Endodermal cell (in vitro differentiated cells): Measurements from ENCODE around the gene NELFA. TPM values are rescaled to one million over a fixed set of nuclear protein-coding genes. Genes with fewer than 3 reads are reported as not detected.

Experiments
- DNase-seq: peaks from one replicate; pipeline ENCODE4 v3.0.0-alpha.2; 2017
- H3K27ac ChIP-seq: 2 replicates; pipeline ENCODE4 v1.5.1; 2013; ENCODE audit warnings: mild to moderate bottlenecking, low read depth, low read length, moderate library complexity
- H3K27me3 ChIP-seq: 2 replicates; pipeline ENCODE4 v1.6.1; 2013; ENCODE audit warnings: mild to moderate bottlenecking, low read length, moderate library complexity; ENCODE audit not compliant: insufficient read depth, control insufficient read depth, poor library complexity, severe bottlenecking
- H3K36me3 ChIP-seq: 2 replicates; pipeline ENCODE4 v1.7.0; 2013; ENCODE audit warnings: mild to moderate bottlenecking, low read length, moderate library complexity; ENCODE audit not compliant: control insufficient read depth, insufficient read depth
- H3K4me1 ChIP-seq: one replicate; pipeline ENCODE4 v1.7.0; 2013; ENCODE audit warnings: low read length; ENCODE audit not compliant: control insufficient read depth, insufficient read depth
- H3K4me3 ChIP-seq: 2 replicates; pipeline ENCODE4 v1.5.1; 2013; ENCODE audit warnings: mild to moderate bottlenecking, low read length, moderate library complexity
- H3K9ac ChIP-seq: 2 replicates; pipeline ENCODE4 v1.6.1; 2013; ENCODE audit warnings: mild to moderate bottlenecking, low read length, moderate library complexity; ENCODE audit not compliant: poor library complexity, severe bottlenecking; ENCODE audit errors: extremely low read depth
- H3K9me3 ChIP-seq: 2 replicates; pipeline ENCODE4 v1.6.1; 2013; ENCODE audit warnings: mild to moderate bottlenecking, low read length, moderate library complexity; ENCODE audit not compliant: control insufficient read depth
- H3K27ac Mint-ChIP-seq: 2 replicates; pipeline ENCODE4 v1.8.0; 2020; ENCODE audit warnings: mixed read lengths
- H3K27me3 Mint-ChIP-seq: 2 replicates; pipeline ENCODE4 v1.8.0; 2021; ENCODE audit warnings: mild to moderate bottlenecking, mixed read lengths; ENCODE audit not compliant: insufficient read depth
- H3K36me3 Mint-ChIP-seq: 2 replicates; pipeline ENCODE4 v1.8.0; 2020; ENCODE audit warnings: low read depth, mixed read lengths
- H3K4me1 Mint-ChIP-seq: 2 replicates; pipeline ENCODE4 v1.8.0; 2020; ENCODE audit warnings: mixed read lengths
- H3K4me3 Mint-ChIP-seq: 2 replicates; pipeline ENCODE4 v1.8.0; 2020; ENCODE audit warnings: mild to moderate bottlenecking, moderate library complexity, mixed read lengths
- H3K9me3 Mint-ChIP-seq: 2 replicates; pipeline ENCODE4 v1.8.0; 2020; ENCODE audit warnings: mild to moderate bottlenecking, mixed read lengths
- CTCF ChIP-seq: fragments of 200-600 bp; sonication (generic); conservative IDR thresholded peaks from 2 replicates; pipeline ENCODE4 v1.5.0; 2021; ENCODE audit warnings: antibody characterized with exemption, mild to moderate bottlenecking
- WGBS, 2 experiments: methylation state at CpG; one replicate each; pipeline versions ENCODE4 v1.1.5 to v1.1.7; 2013; ENCODE audit warnings: missing lambda C conversion rate in 2 of 2, mixed read lengths in 1 of 2; ENCODE audit not compliant: insufficient coverage in 1 of 2, insufficient read length in 1 of 2; 5-methylcytosine and 5-hydroxymethylcytosine counted together
- total RNA-seq, 2 donors: library from RNA; stranded (reverse); fragmentation: NEBNext Ultra II Directional in 1 of 2; extraction: Animal tissue kit (Norgen Biotek cat#: 25700) in 1 of 2; gene quantifications; 2 replicates in 1 of 2; 3 replicates in 1 of 2; pipeline ENCODE4 v1.2.1, GENCODE V29; 2021

The NELFA gene
- total RNA-seq, 2 donors from 2014 or later: 54.8 to 60.1 TPM

- Mint-ChIP-seq H3K4me1 (no peaks in the 10 kb centered on the region), H3K9me3 (no peaks in the 10 kb centered on the region), H3K36me3 (peaks cover 44% of the 10 kb centered on the region), H3K27me3 (no peaks in the 10 kb centered on the region), H3K27ac (no peak overlapping the region), H3K4me3 (no peak overlapping the region)
- no peaks in the 10 kb centered on the region for H3K27me3 ChIP-seq
- H3K27ac ChIP-seq: no peak overlapping the region
- no peak for DNase-seq
- H3K4me1 ChIP-seq: no peaks in the 10 kb centered on the region
- H3K36me3 ChIP-seq: peaks cover 75% of the 10 kb centered on the region
- 94 to 99% methylated on average over 7 to 8 of the region's 8 CpGs for WGBS, 2 experiments
- no peaks in the 10 kb centered on the region for H3K9me3 ChIP-seq
- H3K4me3 ChIP-seq: no peak overlapping the region
- H3K9ac ChIP-seq: no peak overlapping the region
- TF ChIP-seq CTCF: no peak
Observed at GRCh38 chr4:1938027-1938426, 70.7 kb downstream of the NELFA start.

GRCh38 chr4:1937550-1937949 is 71.2 kb downstream of the NELFA start:
- Mint-ChIP-seq H3K9me3 (no peaks in the 10 kb centered on the region), H3K27ac (no peak overlapping the region), H3K27me3 (no peaks in the 10 kb centered on the region), H3K36me3 (peaks cover 47% of the 10 kb centered on the region), H3K4me3 (no peak overlapping the region), H3K4me1 (no peaks in the 10 kb centered on the region)
- 96 to 100% methylated on average over 1 to 3 of the region's 3 CpGs for WGBS, 2 experiments
- no peak for TF ChIP-seq CTCF
- H3K27ac ChIP-seq: no peak overlapping the region
- H3K4me3 ChIP-seq: no peak overlapping the region
- no peaks in the 10 kb centered on the region for H3K4me1 ChIP-seq
- no peak for DNase-seq
- no peak overlapping the region for H3K9ac ChIP-seq
- H3K27me3 ChIP-seq: no peaks in the 10 kb centered on the region
- H3K36me3 ChIP-seq: peaks cover 75% of the 10 kb centered on the region
- H3K9me3 ChIP-seq: no peaks in the 10 kb centered on the region

GRCh38 chr4:1933700-1934099 is 75.1 kb downstream of the NELFA start:
- Histone ChIP-seq H3K4me1 (no peaks in the 10 kb centered on the region), H3K9me3 (no peaks in the 10 kb centered on the region), H3K4me3 (no peak overlapping the region), H3K9ac (no peak overlapping the region), H3K27me3 (no peaks in the 10 kb centered on the region), H3K36me3 (peaks cover 71% of the 10 kb centered on the region), H3K27ac (no peak overlapping the region)
- H3K9me3 Mint-ChIP-seq: no peaks in the 10 kb centered on the region
- H3K27ac Mint-ChIP-seq: no peak overlapping the region
- 94 to 100% methylated on average over 1 to 2 of the region's 3 CpGs for WGBS, 2 experiments
- H3K27me3 Mint-ChIP-seq: no peaks in the 10 kb centered on the region
- DNase-seq: no peak
- TF ChIP-seq CTCF: no peak
- no peaks in the 10 kb centered on the region for H3K4me1 Mint-ChIP-seq
- no peak overlapping the region for H3K4me3 Mint-ChIP-seq
- peaks cover 42% of the 10 kb centered on the region for H3K36me3 Mint-ChIP-seq
